Testis (tissue), 2 donors: ENCODE data around the gene MRPL37.

Source experiments
- POLR2A ChIP-seq: fragments of 450-650 bp; IDR thresholded peaks from one replicate; pipeline ENCODE4 v1.6.1; 2017; ENCODE audit warnings: antibody characterized with exemption, mild to moderate bottlenecking, moderate library complexity
- TF ChIP-seq, protein P1 (sequence below), 3 experiments: fragments of 450-650 bp in 2 of 3; fragments of 200-600 bp in 1 of 3; sonication (generic) in 1 of 3; IDR thresholded peaks; one replicate each; pipeline ENCODE4 v1.5.1; 2016 to 2019; ENCODE audit warnings: antibody characterized with exemption in 3 of 3, mild to moderate bottlenecking in 2 of 3, moderate library complexity in 1 of 3

DNA sequence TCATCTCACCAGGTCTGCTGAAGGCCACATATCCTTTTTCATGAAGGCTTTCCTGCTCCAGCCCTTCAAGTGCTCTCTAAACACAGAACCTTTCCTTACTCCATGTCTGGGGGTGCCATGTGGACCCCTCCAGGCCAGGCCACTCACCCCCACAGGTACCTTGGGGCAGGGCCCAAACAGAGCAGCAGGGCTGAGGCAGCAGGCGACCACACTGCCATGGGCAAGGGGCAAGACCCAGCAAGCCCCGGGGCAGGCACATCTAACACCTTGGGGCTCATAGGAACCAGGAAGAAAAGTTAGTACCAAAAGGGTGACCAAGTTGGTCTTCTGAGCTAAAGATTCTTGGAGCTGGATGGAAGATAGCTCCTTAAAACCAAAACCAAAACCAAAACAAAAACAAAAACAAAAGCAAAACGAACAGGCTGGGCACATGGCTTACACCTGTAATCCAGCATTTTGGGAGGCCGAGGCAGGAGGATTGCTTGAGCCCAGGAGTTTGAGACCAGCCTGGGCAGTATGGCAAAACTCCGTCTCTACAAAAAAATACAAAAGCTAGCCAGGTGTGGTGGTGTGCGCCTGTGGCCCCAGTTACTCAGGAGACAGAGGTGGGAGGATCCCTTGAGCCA, 63.7 kb downstream of the MRPL37 start:
- TF ChIP-seq, protein P1, sequence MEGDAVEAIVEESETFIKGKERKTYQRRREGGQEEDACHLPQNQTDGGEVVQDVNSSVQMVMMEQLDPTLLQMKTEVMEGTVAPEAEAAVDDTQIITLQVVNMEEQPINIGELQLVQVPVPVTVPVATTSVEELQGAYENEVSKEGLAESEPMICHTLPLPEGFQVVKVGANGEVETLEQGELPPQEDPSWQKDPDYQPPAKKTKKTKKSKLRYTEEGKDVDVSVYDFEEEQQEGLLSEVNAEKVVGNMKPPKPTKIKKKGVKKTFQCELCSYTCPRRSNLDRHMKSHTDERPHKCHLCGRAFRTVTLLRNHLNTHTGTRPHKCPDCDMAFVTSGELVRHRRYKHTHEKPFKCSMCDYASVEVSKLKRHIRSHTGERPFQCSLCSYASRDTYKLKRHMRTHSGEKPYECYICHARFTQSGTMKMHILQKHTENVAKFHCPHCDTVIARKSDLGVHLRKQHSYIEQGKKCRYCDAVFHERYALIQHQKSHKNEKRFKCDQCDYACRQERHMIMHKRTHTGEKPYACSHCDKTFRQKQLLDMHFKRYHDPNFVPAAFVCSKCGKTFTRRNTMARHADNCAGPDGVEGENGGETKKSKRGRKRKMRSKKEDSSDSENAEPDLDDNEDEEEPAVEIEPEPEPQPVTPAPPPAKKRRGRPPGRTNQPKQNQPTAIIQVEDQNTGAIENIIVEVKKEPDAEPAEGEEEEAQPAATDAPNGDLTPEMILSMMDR (IDR thresholded peaks at IDR 0.05), result no peak
- TF ChIP-seq POLR2A, result no peak
